SIG-M5 treated with dmso at 0.1 percent for 504 hours (cell line): ENCODE results near the gene MAN2B2.

Experiments
- DNase-seq: peaks from one replicate; lab custom pipeline; 2025; ENCODE audit not compliant: unreplicated experiment; lab: John Stamatoyannopoulos, UW

The MAN2B2 gene

DNA sequence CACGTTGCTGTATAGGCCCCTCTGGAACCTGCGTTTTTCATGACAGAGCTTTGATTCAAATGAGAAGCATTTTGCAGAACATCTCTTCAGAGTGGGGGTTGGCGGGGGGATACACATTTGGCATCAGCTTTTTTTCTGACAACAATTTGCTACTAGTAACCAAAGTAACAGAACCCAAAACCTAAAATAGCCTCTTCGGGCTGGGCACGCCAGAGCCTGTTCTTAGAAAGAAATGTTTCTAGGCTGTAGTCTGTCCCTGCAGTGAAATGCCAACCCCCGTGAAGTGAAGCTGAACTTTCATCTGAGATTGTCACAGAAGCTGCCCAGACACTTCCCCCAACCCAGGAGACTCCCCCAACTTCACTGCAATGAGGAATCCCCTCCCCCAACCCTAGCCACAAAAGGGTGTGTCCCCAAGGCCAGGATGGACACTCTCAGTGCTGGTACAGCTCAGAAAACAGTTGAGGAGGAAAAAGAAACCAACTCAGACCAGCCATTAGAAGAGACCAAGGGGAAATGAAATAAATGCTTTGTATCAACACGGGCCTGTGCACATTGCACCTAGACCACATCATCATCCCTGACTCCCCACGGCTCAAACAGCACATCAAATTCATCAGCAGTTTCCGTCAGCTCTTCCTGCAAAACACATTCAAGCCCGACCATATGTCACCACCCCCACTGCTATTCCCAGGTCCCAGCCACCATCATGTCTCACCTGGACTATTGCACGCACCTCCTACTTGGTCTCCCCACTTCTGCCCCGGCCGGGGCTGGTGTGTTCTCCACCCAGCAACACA, 8.4 kb upstream of the MAN2B2 start:
- DNase-seq = no peak

DNA sequence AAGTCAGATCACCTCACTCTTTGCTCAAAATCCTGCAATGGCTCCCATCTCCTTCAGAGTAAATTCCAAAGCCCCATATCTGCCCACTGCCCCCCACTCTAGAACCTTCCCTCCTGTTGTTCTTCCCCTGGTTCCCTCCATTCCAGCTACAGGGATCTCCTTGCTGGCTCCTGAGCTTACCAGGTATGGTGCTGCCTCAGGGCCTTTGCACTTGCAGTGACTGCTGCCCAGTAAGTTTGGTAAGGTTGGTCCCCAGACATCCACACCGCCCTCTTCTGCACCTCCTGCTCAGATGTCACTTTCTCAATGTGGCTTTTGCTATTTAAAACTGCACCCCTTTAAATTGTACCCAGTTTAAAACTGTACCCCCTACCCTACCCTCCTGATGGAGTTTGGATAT, 7.8 kb upstream of the MAN2B2 start:
- no peak for DNase-seq

- no peak for DNase-seq
Measured at GRCh38 chr4:6568148-6568547, 6.8 kb upstream of the MAN2B2 start.

DNA sequence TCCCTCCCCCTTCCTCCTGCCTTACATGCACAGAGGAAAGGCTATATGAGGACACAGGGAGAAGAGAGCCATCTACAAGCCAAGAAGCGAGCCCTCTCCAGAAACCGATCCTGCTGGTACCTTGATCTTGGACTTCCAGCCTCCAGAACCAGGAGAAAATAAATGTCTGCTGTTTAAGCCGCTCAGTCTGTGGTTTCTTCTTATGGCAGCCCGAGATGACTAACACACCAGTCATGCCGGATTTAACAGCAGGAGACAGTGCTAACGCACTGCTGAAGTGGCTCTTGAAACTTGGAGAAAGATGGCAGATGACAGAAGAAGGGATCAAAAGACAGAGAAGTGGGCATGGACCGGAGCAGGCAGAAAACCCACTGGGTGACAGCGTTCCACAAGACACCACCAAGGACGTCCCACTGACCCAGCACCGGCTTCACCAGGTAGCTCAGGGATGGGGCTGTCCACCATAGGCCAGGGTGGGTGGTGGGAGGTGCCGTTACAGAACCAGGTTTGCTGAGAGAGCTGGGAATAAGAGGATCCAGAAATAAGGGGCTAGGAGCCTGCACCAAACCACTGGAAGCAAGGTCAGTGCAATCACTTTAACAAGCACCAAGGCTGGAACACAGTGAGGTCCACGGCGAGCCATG, 6.2 kb upstream of the MAN2B2 start:
- peak; percentile 57 for DNase-seq

DNA sequence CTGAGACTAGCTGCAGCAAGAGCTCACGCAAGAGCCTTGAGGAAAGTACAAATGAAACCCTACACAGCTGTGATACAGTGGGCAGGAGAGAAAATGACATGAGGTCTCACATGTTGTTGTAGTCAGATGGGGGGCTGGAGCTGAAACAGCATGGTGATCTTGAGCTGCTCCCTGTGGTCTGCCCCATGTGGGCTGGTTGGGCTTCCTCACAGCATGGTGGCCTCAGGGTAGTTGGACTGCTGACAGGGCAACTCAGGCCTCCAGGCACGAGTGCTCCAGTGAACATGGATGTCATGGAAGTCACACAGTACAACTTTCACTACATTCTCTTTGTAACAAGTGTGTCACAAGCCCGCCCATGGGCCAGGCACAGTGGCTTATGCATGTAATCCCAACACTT, 3.4 kb upstream of the MAN2B2 start:
- no peak for DNase-seq

- no peak for DNase-seq
Measured at GRCh38 chr4:6573551-6573950, 1.4 kb upstream of the MAN2B2 start.

GRCh38 chr4:6573986-6574746, 823 bp upstream of the MAN2B2 start:
- DNase-seq = no peak

GRCh38 chr4:6575503-6576240, 683 bp downstream of the MAN2B2 start:
- no peak for DNase-seq

DNA sequence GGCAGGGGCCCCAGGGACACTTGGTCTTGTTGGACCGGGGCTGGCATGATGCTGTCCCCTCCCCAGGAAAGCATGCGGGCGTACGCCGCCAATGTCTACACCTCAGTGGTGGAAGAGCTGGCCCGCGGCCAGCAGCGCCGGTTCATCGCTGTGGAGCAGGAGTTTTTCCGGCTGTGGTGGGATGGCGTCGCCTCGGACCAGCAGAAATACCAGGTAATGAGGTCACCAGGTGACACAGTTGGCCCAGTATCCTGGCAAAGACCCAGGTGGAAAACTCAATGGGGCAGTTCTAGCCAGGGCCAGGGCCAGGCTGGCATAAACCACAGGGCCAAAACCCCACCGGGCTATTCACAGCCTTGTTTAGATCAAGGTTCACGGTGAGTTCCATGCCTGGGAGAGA, 1.5 kb downstream of the MAN2B2 start:
- no peak for DNase-seq

DNA sequence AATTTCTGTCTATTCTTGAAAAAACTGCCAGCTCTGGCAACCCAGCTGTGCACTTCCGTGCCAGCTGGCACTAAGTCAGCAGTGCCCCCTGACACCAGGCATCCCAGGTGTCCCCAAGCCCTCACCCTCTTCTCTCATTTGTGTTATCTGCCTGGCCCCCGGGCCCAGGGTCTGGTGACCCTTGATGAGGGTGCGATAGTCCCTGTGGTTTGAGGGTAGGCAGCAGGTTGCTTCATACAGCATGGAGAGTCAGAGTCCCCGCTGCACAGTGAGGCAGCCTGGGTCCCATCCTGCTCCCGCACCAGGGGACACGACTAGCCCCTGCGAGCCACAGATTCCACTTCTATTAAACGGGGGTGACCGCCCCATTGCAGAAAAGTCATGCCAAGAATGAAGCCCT, 1.9 kb downstream of the MAN2B2 start:
- no peak for DNase-seq

DNA sequence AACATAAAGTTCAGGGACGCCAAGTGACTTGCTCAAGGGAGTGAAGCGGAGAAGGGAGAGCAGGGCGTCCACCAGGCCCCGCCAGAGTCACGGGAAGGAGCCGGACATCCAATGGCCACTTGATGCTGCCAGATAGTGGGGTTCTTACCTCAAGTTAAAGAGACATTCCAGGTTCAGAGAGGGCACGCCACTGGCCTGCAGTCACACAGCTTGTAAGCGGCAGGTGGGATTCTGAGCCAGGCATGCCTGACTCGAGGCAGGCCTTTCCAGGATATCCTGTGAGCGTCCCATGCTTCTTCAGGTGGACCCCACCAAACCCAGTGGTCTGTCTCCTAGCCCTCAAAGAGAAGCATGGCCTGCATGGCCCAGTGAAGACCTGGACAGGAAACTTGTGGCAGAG, 2.4 kb downstream of the MAN2B2 start:
- no peak for DNase-seq

DNA sequence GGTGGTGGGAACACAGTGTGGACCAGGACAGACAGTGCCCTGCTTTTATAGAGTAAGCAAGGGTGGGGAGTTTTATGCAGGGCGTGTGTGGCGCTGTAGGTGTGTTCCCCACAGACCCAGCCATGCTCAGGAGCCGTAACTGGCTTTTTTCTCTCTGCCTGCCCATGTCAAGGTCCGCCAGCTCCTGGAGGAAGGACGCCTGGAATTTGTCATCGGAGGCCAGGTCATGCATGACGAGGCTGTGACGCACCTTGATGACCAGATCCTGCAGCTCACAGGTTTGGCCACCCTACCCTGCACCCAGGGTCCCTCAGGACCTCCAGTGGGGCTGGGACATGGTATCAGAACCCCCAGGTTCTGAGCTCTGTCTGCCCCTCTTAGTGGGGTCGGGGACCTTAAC, 3.2 kb downstream of the MAN2B2 start:
- DNase-seq = no peak

GRCh38 chr4:6580353-6580752, 5.4 kb downstream of the MAN2B2 start:
- DNase-seq = no peak

GRCh38 chr4:6581566-6582121, 6.7 kb downstream of the MAN2B2 start:
- no peak for DNase-seq

- peak; percentile 22 for DNase-seq
Measured at GRCh38 chr4:6582889-6583490, 8.0 kb downstream of the MAN2B2 start.

- DNase-seq = no peak
Measured at GRCh38 chr4:6584865-6585264, 9.9 kb downstream of the MAN2B2 start.

DNA sequence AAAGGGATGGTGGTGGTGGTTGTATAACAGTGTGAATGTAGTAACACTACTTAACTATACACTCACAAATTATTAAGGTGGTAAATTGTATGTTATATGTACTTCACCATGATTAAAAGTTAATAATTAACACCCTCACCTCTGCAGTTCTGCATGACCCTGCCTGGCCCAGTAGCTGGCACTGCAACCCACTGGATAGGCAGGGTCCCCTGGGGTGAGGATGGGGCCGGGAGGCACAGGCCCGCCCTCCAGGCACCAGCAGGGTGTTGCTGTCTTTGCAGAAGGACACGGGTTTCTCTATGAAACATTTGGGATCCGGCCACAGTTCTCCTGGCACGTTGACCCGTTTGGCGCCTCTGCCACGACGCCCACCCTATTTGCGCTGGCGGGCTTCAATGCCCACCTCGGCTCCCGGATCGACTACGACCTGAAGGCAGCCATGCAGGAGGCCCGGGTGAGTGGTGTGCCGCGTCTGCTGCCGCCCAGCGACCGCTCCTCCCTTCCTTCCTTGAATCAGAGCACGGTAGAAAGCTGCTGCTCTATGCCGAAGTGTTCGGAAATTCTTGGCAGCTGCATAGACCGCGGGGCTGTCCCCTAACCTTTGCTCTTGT, 11.8 kb downstream of the MAN2B2 start:
- no peak for DNase-seq

- DNase-seq = no peak
Measured at GRCh38 chr4:6589444-6589843, 14.5 kb downstream of the MAN2B2 start.

- DNase-seq = no peak
Measured at GRCh38 chr4:6591313-6591712, 16.3 kb downstream of the MAN2B2 start.

DNA sequence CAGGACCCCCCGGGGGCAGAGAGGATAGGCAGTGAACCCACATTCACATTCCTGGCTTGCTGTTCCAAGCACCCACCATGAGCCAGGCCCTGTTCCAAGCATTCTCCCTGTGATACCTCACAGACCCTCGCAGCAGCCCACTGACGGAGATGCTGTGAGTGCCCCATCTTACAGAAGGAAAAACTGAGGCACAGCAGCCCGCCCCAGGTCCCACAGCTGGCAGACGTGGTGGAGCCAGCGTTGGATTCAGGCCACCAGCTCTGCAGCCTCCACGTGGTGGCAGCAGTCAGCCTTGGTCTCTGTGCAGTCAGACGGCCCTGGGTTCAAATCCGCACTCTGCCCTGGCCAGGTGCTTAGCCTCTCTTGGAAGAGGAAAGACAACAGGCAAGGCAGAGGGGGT, 16.8 kb downstream of the MAN2B2 start:
- no peak for DNase-seq
